Ishikawa (cell line): ENCODE data around the gene EXOG.

Source experiments
- EP300 ChIP-seq: IDR thresholded peaks from 2 replicates; pipeline ENCODE4 v1.6.1; 2012; ENCODE audit warnings: borderline replicate concordance
- FOXM1 ChIP-seq: IDR thresholded peaks from 2 replicates; pipeline ENCODE4 v1.6.1; 2012; ENCODE audit warnings: low read depth, borderline replicate concordance
- REST ChIP-seq: IDR thresholded peaks from 2 replicates; pipeline ENCODE4 v1.6.1; 2012; ENCODE audit warnings: low read depth, mild to moderate bottlenecking

DNA sequence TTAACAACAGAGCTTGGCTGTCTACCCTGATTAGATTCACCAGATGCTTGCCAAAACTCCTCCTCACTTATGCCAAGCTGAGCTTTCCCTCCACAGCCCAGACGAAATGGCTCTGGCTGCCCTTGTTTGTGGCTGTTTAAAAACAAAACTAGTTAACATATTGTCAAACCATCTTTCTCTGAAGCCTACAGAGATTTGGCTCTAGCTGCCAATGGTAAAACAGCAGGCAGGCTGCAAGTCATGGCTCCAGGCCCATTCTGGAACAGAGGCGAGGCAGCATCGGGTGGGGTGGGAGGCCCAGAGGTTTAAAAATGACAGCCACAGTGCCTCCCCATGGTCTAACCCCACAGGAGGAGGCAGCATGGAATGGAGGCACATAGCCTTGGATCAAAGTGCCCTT is 77.4 kb downstream of the EXOG start:
- TF ChIP-seq REST, result no peak
- TF ChIP-seq EP300, result no peak
- no peak for TF ChIP-seq FOXM1
